Panc1 (cell line): ENCODE results near the gene RPL3. TPM values are rescaled to one million over a fixed set of nuclear protein-coding genes. Genes with fewer than 3 reads are reported as not detected.

ENCODE experiments used
- ATAC-seq: fragments of 200-7000 bp; cut with Tn5 transposase; 2 replicates; pipeline ENCODE4 v1.9.1; 2020; ENCODE audit warnings: mild to moderate bottlenecking, moderate library complexity
- BruUV-seq: library from RNA; stranded (reverse); fragments of 400-500 nt; replicated peaks from 2 replicates; lab custom pipeline; 2021; lab: Mats Ljungman, UMichigan
- CTCF ChIA-PET: fragments of 300-600 bp; sonication (Branson Sonifier 250); formaldehyde crosslinking; loops from one replicate; lab custom pipeline; 2022; ENCODE audit warnings: antibody characterized with exemption; lab: Charles Lee
- POLR2A ChIA-PET: fragments of 300-600 bp; sonication (Branson Sonifier 250); formaldehyde crosslinking; loops from one replicate; lab custom pipeline; 2022; ENCODE audit warnings: antibody characterized with exemption; lab: Charles Lee
- DNase-seq: peaks from one replicate; pipeline ENCODE4 v3.0.0-alpha.2; 2010; ENCODE audit warnings: low read depth, low spot score
- H3K27ac ChIP-seq: 2 replicates; pipeline ENCODE4 v1.5.1; 2011; ENCODE audit warnings: mild to moderate bottlenecking, low read length, inconsistent platforms
- H3K27me3 ChIP-seq: fragments of 200-500 bp; sonication (Bioruptor generic); 2 replicates; pipeline ENCODE4 v1.6.0; 2014; ENCODE audit warnings: low read length, inconsistent platforms; ENCODE audit not compliant: control insufficient read depth, insufficient read depth
- H3K36me3 ChIP-seq: fragments of 200-500 bp; sonication (Bioruptor generic); 2 replicates; pipeline ENCODE4 v1.5.1; 2014; ENCODE audit warnings: inconsistent platforms, mild to moderate bottlenecking, low read length, moderate library complexity; ENCODE audit not compliant: control insufficient read depth, insufficient read depth
- H3K4me1 ChIP-seq: 2 replicates; pipeline ENCODE4 v1.5.1; 2011; ENCODE audit warnings: inconsistent platforms, mild to moderate bottlenecking, low read length, moderate library complexity; ENCODE audit not compliant: control insufficient read depth, insufficient read depth
- H3K4me3 ChIP-seq, 2 experiments: 2 replicates each; pipeline ENCODE4 v1.5.1; 2011 to 2012; ENCODE audit warnings: low read depth in 2 of 2, low read length in 2 of 2, mild to moderate bottlenecking in 2 of 2, inconsistent platforms in 1 of 2, moderate library complexity in 1 of 2
- H3K9me3 ChIP-seq: fragments of 200-500 bp; sonication (Bioruptor generic); 2 replicates; pipeline ENCODE4 v1.5.1; 2014; ENCODE audit warnings: low read depth, mild to moderate bottlenecking, inconsistent platforms, low read length, moderate library complexity; ENCODE audit not compliant: control insufficient read depth, insufficient read depth
- CTCF ChIP-seq: fragments of 450-650 bp; IDR thresholded peaks from 2 replicates; pipeline ENCODE4 v1.5.1; 2017; ENCODE audit warnings: mild to moderate bottlenecking
- POLR2AphosphoS5 ChIP-seq: IDR thresholded peaks from 2 replicates; pipeline ENCODE4 v1.6.1; 2012; ENCODE audit warnings: mild to moderate bottlenecking, low read depth, low read length, moderate library complexity
- SIN3A ChIP-seq: IDR thresholded peaks from 2 replicates; pipeline ENCODE4 v1.6.1; 2012; ENCODE audit warnings: low read depth, mild to moderate bottlenecking, low read length, moderate library complexity, borderline replicate concordance; ENCODE audit not compliant: insufficient read depth
- TCF7L2 ChIP-seq: IDR thresholded peaks from 2 replicates; pipeline ENCODE4 v1.6.1; 2011; ENCODE audit warnings: mild to moderate bottlenecking, low read depth, low read length, inconsistent platforms
- in situ Hi-C: cut with HindIII; loops from 2 replicates; pipeline ENCODE4 v1.10.0; 2016; ENCODE audit warnings: low sequenced_read_pairs, low pct_unique_long_range_greater_than_20kb
- intact Hi-C: fragments of 100-400 bp; cut with micrococcal nuclease; formaldehyde crosslinking; loops from one replicate; pipeline ENCODE4 v1.10.0; 2022; ENCODE audit not compliant: unreplicated experiment
- total RNA-seq: library from RNA; stranded (reverse); gene quantifications from one replicate; pipeline ENCODE4 v1.2.1, GENCODE V29; 2021; ENCODE audit not compliant: unreplicated experiment
- TF ChIP-seq, protein P1 (sequence below), 2 experiments: IDR thresholded peaks; 2 replicates each; pipeline ENCODE4 v1.6.1; 2011 to 2012; ENCODE audit warnings: low read depth in 2 of 2, control low read depth in 1 of 2, low read length in 1 of 2, mild to moderate bottlenecking in 1 of 2, moderate library complexity in 1 of 2; ENCODE audit not compliant: insufficient read depth in 1 of 2

The RPL3 gene
- total RNA-seq, 1 experiment from 2014 or later: 885 TPM

DNA sequence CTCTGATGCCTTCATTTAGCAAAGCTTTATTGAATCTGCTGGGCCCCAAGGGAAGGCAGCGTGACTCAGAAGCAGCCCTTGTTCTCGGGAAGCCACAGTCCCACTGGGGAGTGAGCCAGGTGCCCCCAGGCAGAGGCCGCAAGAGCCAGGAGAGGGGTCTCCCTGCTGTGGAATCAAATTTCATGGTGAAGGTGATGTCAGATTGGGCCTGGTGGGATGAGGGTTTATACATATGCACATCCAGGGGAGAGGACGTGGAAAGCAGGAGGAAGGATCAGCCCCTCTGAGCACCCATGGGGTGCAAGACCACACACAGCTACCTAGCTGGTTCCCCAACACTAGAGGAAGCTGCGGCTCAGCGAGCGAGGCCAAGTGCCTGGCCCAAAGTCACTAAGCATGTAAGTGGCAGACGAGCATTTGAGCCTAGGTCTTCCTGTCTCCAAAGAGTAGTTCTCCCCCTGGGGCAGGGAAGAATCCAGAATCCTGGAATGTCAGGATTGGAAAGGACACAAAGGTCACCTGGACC, 32.3 kb upstream of the RPL3 start:
- intact Hi-C loops: no loop called here
- Histone ChIP-seq H3K4me1 (peaks cover 19% of the 10 kb centered on the region), H3K36me3 (no peaks in the 10 kb centered on the region), H3K27ac (no peak overlapping the region; the same call in 1 of the 2 replicates), H3K27me3 (no peaks in the 10 kb centered on the region), H3K9me3 (no peaks in the 10 kb centered on the region), H3K4me3 (no peak overlapping the region)
- BruUV-seq: no TSS peak
- POLR2A ChIA-PET: no interaction called here
- in situ Hi-C loops: no loop called here
- DNase-seq (no peak), ATAC-seq (no peak)
- TF ChIP-seq POLR2AphosphoS5: no peak
- no peak for TF ChIP-seq CTCF
- no peak for TF ChIP-seq SIN3A
- TF ChIP-seq TCF7L2: no peak
- TF ChIP-seq, protein P1, sequence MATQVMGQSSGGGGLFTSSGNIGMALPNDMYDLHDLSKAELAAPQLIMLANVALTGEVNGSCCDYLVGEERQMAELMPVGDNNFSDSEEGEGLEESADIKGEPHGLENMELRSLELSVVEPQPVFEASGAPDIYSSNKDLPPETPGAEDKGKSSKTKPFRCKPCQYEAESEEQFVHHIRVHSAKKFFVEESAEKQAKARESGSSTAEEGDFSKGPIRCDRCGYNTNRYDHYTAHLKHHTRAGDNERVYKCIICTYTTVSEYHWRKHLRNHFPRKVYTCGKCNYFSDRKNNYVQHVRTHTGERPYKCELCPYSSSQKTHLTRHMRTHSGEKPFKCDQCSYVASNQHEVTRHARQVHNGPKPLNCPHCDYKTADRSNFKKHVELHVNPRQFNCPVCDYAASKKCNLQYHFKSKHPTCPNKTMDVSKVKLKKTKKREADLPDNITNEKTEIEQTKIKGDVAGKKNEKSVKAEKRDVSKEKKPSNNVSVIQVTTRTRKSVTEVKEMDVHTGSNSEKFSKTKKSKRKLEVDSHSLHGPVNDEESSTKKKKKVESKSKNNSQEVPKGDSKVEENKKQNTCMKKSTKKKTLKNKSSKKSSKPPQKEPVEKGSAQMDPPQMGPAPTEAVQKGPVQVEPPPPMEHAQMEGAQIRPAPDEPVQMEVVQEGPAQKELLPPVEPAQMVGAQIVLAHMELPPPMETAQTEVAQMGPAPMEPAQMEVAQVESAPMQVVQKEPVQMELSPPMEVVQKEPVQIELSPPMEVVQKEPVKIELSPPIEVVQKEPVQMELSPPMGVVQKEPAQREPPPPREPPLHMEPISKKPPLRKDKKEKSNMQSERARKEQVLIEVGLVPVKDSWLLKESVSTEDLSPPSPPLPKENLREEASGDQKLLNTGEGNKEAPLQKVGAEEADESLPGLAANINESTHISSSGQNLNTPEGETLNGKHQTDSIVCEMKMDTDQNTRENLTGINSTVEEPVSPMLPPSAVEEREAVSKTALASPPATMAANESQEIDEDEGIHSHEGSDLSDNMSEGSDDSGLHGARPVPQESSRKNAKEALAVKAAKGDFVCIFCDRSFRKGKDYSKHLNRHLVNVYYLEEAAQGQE (IDR thresholded peaks at IDR 0.05; ENCODE audit: insufficient read depth in 1 of 2, low read depth in 2 of 2, low read length in 1 of 2): no peak
- CTCF ChIA-PET: no interaction called here

GRCh38 chr22:39350757-39351688, 31.6 kb upstream of the RPL3 start:
- in situ Hi-C loops: no loop called here
- DNase-seq: no peak
- TF ChIP-seq, protein P1 (IDR thresholded peaks at IDR 0.05; ENCODE audit: insufficient read depth in 1 of 2, low read depth in 2 of 2, low read length in 1 of 2): no peak
- TF ChIP-seq CTCF (no peak), SIN3A (no peak), POLR2AphosphoS5 (no peak)
- no peaks in the 10 kb centered on the region for H3K9me3 ChIP-seq
- ChIA-PET CTCF (interaction anchor here (0.5 kb wide), 1 partner anchor 163 kb away, joined by 4 read pairs; no protein-coding TSS in a partner anchor), POLR2A (no interaction called here)
- intact Hi-C loops: no loop called here
- ATAC-seq: no peak
- H3K4me3 ChIP-seq: peak overlapping the region; percentile 45 to 50
- no peaks in the 10 kb centered on the region for H3K36me3 ChIP-seq
- H3K27me3 ChIP-seq: no peaks in the 10 kb centered on the region
- H3K4me1 ChIP-seq: peaks cover 19% of the 10 kb centered on the region
- BruUV-seq: no TSS peak
- no peak overlapping the region; the same call in none of the 2 replicates for H3K27ac ChIP-seq
